HepG2 (cell line): ENCODE results near the gene SCAF11. TPM values are rescaled to one million over a fixed set of nuclear protein-coding genes. Genes with fewer than 3 reads are reported as not detected.
A peak's percentile ranks its signal among the peaks of the same experiment; 100 is the strongest.

Source experiments
- ATAC-seq: fragments of 200-7000 bp; cut with Tn5 transposase; 3 replicates; pipeline ENCODE4 v1.9.1; 2020; ENCODE audit warnings: mild to moderate bottlenecking, moderate library complexity
- BruUV-seq: library from RNA; stranded (reverse); fragments of 400-500 nt; replicated peaks from 2 replicates; lab custom pipeline; 2021; lab: Mats Ljungman, UMichigan
- CTCF ChIA-PET: fragments of 300-600 bp; formaldehyde crosslinking; extraction: SDS; loops from one replicate; lab custom pipeline; 2021; ENCODE audit warnings: low total read pairs, inconsistent platforms, low intra/inter-chr PET ratio; lab: Yijun Ruan, JAX
- POLR2A ChIA-PET: fragments of 350-600 bp; sonication (Branson Sonifier 250); formaldehyde crosslinking; loops from one replicate; lab custom pipeline; 2020; ENCODE audit warnings: antibody characterized with exemption, inconsistent platforms; lab: Yijun Ruan, JAX
- DNase-seq: peaks from one replicate; pipeline ENCODE4 v3.0.0-alpha.2; 2015; ENCODE audit warnings: low spot score
- FAIRE-seq: peaks from 3 replicates; lab custom pipeline; 2011; peaks lifted over from hg19 to GRCh38; lab: Jason Lieb, UNC
- H2AFZ ChIP-seq: one replicate; pipeline ENCODE4 v1.6.1; 2011; ENCODE audit warnings: low read length, inconsistent platforms
- H3K27ac ChIP-seq: fragments of 300-600 bp; 3 replicates; pipeline ENCODE4 v1.8.0; 2011; ENCODE audit warnings: mixed run types, mild to moderate bottlenecking, mixed read lengths, low read length, inconsistent platforms; ENCODE audit not compliant: insufficient read depth; ENCODE audit errors: extremely low read length
- H3K27me3 ChIP-seq, 2 experiments: fragments of 200-600 bp in 1 of 2; 2 replicates in 1 of 2; 3 replicates in 1 of 2; pipeline versions ENCODE4 v1.6.0 to v1.8.0; 2011; ENCODE audit warnings: low read length in 2 of 2, mild to moderate bottlenecking in 2 of 2, moderate library complexity in 2 of 2, inconsistent platforms in 1 of 2; ENCODE audit not compliant: insufficient read depth in 2 of 2, control insufficient read depth in 1 of 2
- H3K36me3 ChIP-seq, 2 experiments: fragments of 200-600 bp in 1 of 2; replicated peaks in 1 of 2; 2 replicates in 1 of 2; 3 replicates in 1 of 2; pipeline versions ENCODE4 v1.5.1 to v1.8.0; 2011; ENCODE audit warnings: low read length in 2 of 2, inconsistent platforms in 1 of 2; ENCODE audit not compliant: insufficient read depth in 2 of 2, control insufficient read depth in 1 of 2
- H3K4me1 ChIP-seq: 2 replicates; pipeline ENCODE4 v1.5.1; 2012; ENCODE audit warnings: low read length, inconsistent platforms; ENCODE audit not compliant: insufficient read depth
- H3K4me2 ChIP-seq: 2 replicates; pipeline ENCODE4 v1.6.0; 2011; ENCODE audit warnings: low read depth, low read length, inconsistent platforms
- H3K4me3 ChIP-seq, 3 experiments: fragments of 200-600 bp in 1 of 3; sonication (generic), shearing (Covaris generic) in 1 of 3; replicated peaks in 1 of 3; 2 replicates each; pipeline ENCODE4 v1.5.1; 2011 to 2016; ENCODE audit warnings: low read length in 3 of 3, inconsistent platforms in 2 of 3, low read depth in 2 of 3, mild to moderate bottlenecking in 2 of 3, control low read depth in 1 of 3, mixed read lengths in 1 of 3; ENCODE audit not compliant: insufficient read depth in 1 of 3
- H3K79me2 ChIP-seq: one replicate; pipeline ENCODE4 v1.6.1; 2011; ENCODE audit warnings: low read length, inconsistent platforms; ENCODE audit not compliant: insufficient read depth
- H3K9ac ChIP-seq: 2 replicates; pipeline ENCODE4 v1.6.0; 2011; ENCODE audit warnings: mild to moderate bottlenecking, low read depth, low read length, inconsistent platforms; ENCODE audit not compliant: insufficient read depth
- H3K9me3 ChIP-seq: 2 replicates; pipeline ENCODE4 v1.5.1; 2012; ENCODE audit warnings: mild to moderate bottlenecking, low read length
- H4K20me1 ChIP-seq: 2 replicates; pipeline ENCODE4 v1.6.0; 2011; ENCODE audit warnings: inconsistent platforms, mild to moderate bottlenecking, low read length, moderate library complexity; ENCODE audit not compliant: insufficient read depth
- ARNT2 ChIP-seq: sonication (generic); formaldehyde crosslinking; IDR thresholded peaks from 2 replicates; pipeline ENCODE4 v1.8.0; 2022; ENCODE audit warnings: mild to moderate bottlenecking, low read depth, missing genetic modification reagents, moderate library complexity
- CENPBD1 ChIP-seq: sonication (generic); formaldehyde crosslinking; IDR thresholded peaks from 2 replicates; pipeline ENCODE4 v1.8.0; 2022; ENCODE audit warnings: missing genetic modification reagents, low read depth, mild to moderate bottlenecking, borderline replicate concordance
- DDIT3 ChIP-seq: sonication (generic); formaldehyde crosslinking; IDR thresholded peaks from 2 replicates; pipeline ENCODE4 v1.4.0; 2020; ENCODE audit warnings: mild to moderate bottlenecking, missing genetic modification reagents
- REL ChIP-seq: sonication (generic); formaldehyde crosslinking; conservative IDR thresholded peaks from 2 replicates; pipeline ENCODE4 v1.8.0; 2022; ENCODE audit warnings: mild to moderate bottlenecking, missing genetic modification reagents, moderate library complexity
- SMC3 ChIP-seq: IDR thresholded peaks from 2 replicates; pipeline ENCODE4 v1.6.1; 2011; ENCODE audit warnings: low read length, improper control_type of control experiment
- ZNF280D ChIP-seq: sonication (generic); formaldehyde crosslinking; IDR thresholded peaks from 2 replicates; pipeline ENCODE4 v1.5.1; 2020; ENCODE audit warnings: mild to moderate bottlenecking, missing genetic modification reagents
- ZNF333 ChIP-seq: sonication (generic); formaldehyde crosslinking; IDR thresholded peaks from 2 replicates; pipeline ENCODE4 v1.4.0; 2020; ENCODE audit warnings: mild to moderate bottlenecking, missing genetic modification reagents, borderline replicate concordance
- ZNF687 ChIP-seq: sonication (generic); formaldehyde crosslinking; IDR thresholded peaks from 2 replicates; pipeline ENCODE4 v1.5.1; 2020; ENCODE audit warnings: mild to moderate bottlenecking, missing genetic modification reagents, moderate library complexity
- ZSCAN30 ChIP-seq: sonication (generic); formaldehyde crosslinking; IDR thresholded peaks from 2 replicates; pipeline ENCODE4 v1.5.0; 2020; ENCODE audit warnings: mild to moderate bottlenecking, missing genetic modification reagents
- WGBS: methylation state at CpG from one replicate; pipeline ENCODE4 v1.1.6; 2017; ENCODE audit warnings: low lambda C conversion rate; 5-methylcytosine and 5-hydroxymethylcytosine counted together
- in situ Hi-C: cut with HindIII; loops from 2 replicates; pipeline ENCODE4 v1.10.0; 2017; ENCODE audit warnings: low pct_unique_long_range_greater_than_20kb; ENCODE audit not compliant: extremely low pct_ligation_motif_present
- intact Hi-C: fragments of 100-400 bp; cut with micrococcal nuclease; formaldehyde crosslinking; loops from one replicate; pipeline ENCODE4 v1.10.0; 2022; ENCODE audit not compliant: unreplicated experiment
- polyA plus RNA-seq, 8 experiments: library from polyadenylated mRNA; depleted of rRNA in 3 of 8; stranded (reverse) in 7 of 8; unstranded in 1 of 8; fragments of >200 nt; fragmentation: Illumina TruSeq in 4 of 8; extraction: Trizol in 4 of 8; gene quantifications; 2 replicates each; pipeline versions ENCODE4 v1.2.1 to v1.2.3, GENCODE V29; 2011 to 2016; ENCODE audit warnings: low read depth in 4 of 8, missing spikeins in 1 of 8, mixed read lengths in 1 of 8; ENCODE audit not compliant: insufficient read depth in 1 of 8
- total RNA-seq, 5 experiments: library from RNA; depleted of rRNA; stranded (reverse); fragments of >200 nt; fragmentation: Illumina TruSeq; extraction: Trizol; gene quantifications; 2 replicates each; pipeline ENCODE4 v1.2.3, GENCODE V29; 2016; ENCODE audit warnings: low read depth in 1 of 5

The SCAF11 gene
- total and polyA plus RNA-seq, 2 of the 13 experiments (the other 11 are each of a cell fraction or from before 2014, with no cell fraction given), result 26.9 to 38.3 TPM

GRCh38 chr12:45989287-45989686 is 1.1 kb downstream of the SCAF11 start:
- POLR2A ChIA-PET, result interaction anchor here (0.8 to 3.2 kb wide), 4 partner anchors 9 to 280 kb away, joined by 3 to 12 read pairs (median 3); partner anchors contain the start of gene SLC38A1
- Histone ChIP-seq H3K36me3 (peaks cover 0 to 15% of the 10 kb centered on the region in 2 experiments; a peak in 2 of 5 replicates), H3K4me3 (peak overlapping the region; percentile 80 to 90 (median 86)), H3K27ac (peak overlapping the region; percentile 98), H3K4me2 (peak overlapping the region; percentile 77), H3K79me2 (peaks cover 62% of the 10 kb centered on the region), H3K4me1 (peaks cover 47% of the 10 kb centered on the region), H3K27me3 (no peaks in the 10 kb centered on the region), H3K9ac (peak overlapping the region; percentile 98), H4K20me1 (peaks cover 29% of the 10 kb centered on the region), H2AFZ (no peak overlapping the region), H3K9me3 (no peaks in the 10 kb centered on the region)
- in situ Hi-C loops, result no loop called here
- WGBS, result 2% methylated on average over 10 of the region's 10 CpGs
- ATAC-seq (no peak), DNase-seq (no peak), FAIRE-seq (no peak)
- CTCF ChIA-PET, result no interaction called here
- BruUV-seq, result TSS peak; percentile 47
- intact Hi-C loops, result no loop called here
- TF ChIP-seq ARNT2 (CRISPR knock-in tag), result no peak
- no peak for TF ChIP-seq REL (CRISPR knock-in tag)
- no peak for TF ChIP-seq ZNF280D (CRISPR knock-in tag)
- TF ChIP-seq SMC3, result no peak
- 0 out of 2 replicates have a peak, but pooled peaks have one; percentile 3 for TF ChIP-seq CENPBD1 (CRISPR knock-in tag)
- no peak for TF ChIP-seq ZNF333
- TF ChIP-seq ZSCAN30 (CRISPR knock-in tag), result no peak
- no peak for TF ChIP-seq DDIT3 (CRISPR knock-in tag)
- no peak for TF ChIP-seq ZNF687
